Endothelial cell of umbilical vein (primary cell): ENCODE results near the gene EGFL7. TPM values are rescaled to one million over a fixed set of nuclear protein-coding genes. Genes with fewer than 3 reads are reported as not detected.

ENCODE experiments used
- BruUV-seq: library from RNA; stranded (reverse); fragments of 400-500 nt; replicated peaks from 2 replicates; lab custom pipeline; 2021; lab: Mats Ljungman, UMichigan
- CTCF ChIA-PET: fragments of 300-600, 350-600 bp; sonication (Branson Sonifier 250); formaldehyde crosslinking; loops from one replicate; lab custom pipeline; 2021; ENCODE audit warnings: antibody characterized with exemption, inconsistent platforms; lab: Charles Lee
- POLR2A ChIA-PET: fragments of 300-600, 350-600 bp; sonication (Branson Sonifier 250); formaldehyde crosslinking; loops from one replicate; lab custom pipeline; 2021; ENCODE audit warnings: antibody characterized with exemption, inconsistent platforms; lab: Charles Lee
- DNase-seq: peaks from one replicate; pipeline ENCODE4 v3.0.0-alpha.2; 2011; ENCODE audit warnings: low read depth, low spot score
- FAIRE-seq: peaks from 2 replicates; lab custom pipeline; 2011; peaks lifted over from hg19 to GRCh38; lab: Jason Lieb, UNC
- H2AFZ ChIP-seq: 2 replicates; pipeline ENCODE4 v1.6.0; 2012; ENCODE audit warnings: low read depth, low read length, control low read depth, inconsistent platforms
- H3K27ac ChIP-seq: 2 replicates; pipeline ENCODE4 v1.5.1; 2011; ENCODE audit warnings: low read depth, mild to moderate bottlenecking, control low read depth, low read length, moderate library complexity; ENCODE audit not compliant: insufficient read depth
- H3K27me3 ChIP-seq, 2 experiments: 2 replicates each; pipeline versions ENCODE4 v1.6.0 to v1.6.1; 2011; ENCODE audit warnings: low read length in 2 of 2, mixed read lengths in 1 of 2; ENCODE audit not compliant: control insufficient read depth in 2 of 2, insufficient read depth in 2 of 2
- H3K36me3 ChIP-seq, 2 experiments: 2 replicates in 1 of 2; 3 replicates in 1 of 2; pipeline ENCODE4 v1.5.1; 2011; ENCODE audit warnings: low read length in 2 of 2, mild to moderate bottlenecking in 1 of 2, moderate library complexity in 1 of 2; ENCODE audit not compliant: control insufficient read depth in 2 of 2, insufficient read depth in 2 of 2; ENCODE audit errors: extremely low read depth in 1 of 2
- H3K4me1 ChIP-seq: 3 replicates; pipeline ENCODE4 v1.5.1; 2011; ENCODE audit warnings: mild to moderate bottlenecking, low read length; ENCODE audit not compliant: control insufficient read depth, insufficient read depth; ENCODE audit errors: extremely low read depth
- H3K4me2 ChIP-seq: 2 replicates; pipeline ENCODE4 v1.6.1; 2011; ENCODE audit warnings: low read length, control low read depth, mixed read lengths; ENCODE audit not compliant: insufficient read depth
- H3K4me3 ChIP-seq, 3 experiments: fragments of 200-600 bp in 1 of 3; sonication (generic), shearing (Covaris generic) in 1 of 3; replicated peaks in 1 of 3; 2 replicates each; pipeline ENCODE4 v1.5.1; 2011 to 2016; ENCODE audit warnings: control low read depth in 3 of 3, low read length in 3 of 3, mild to moderate bottlenecking in 2 of 3, inconsistent platforms in 1 of 3, low read depth in 1 of 3, moderate library complexity in 1 of 3; ENCODE audit not compliant: insufficient read depth in 1 of 3
- H3K79me2 ChIP-seq: 2 replicates; pipeline ENCODE4 v1.6.0; 2012; ENCODE audit warnings: low read length, inconsistent platforms; ENCODE audit not compliant: control insufficient read depth, insufficient read depth
- H3K9ac ChIP-seq: replicated peaks from 2 replicates; pipeline ENCODE3; 2011; ENCODE audit warnings: low read length, control low read depth; ENCODE audit not compliant: insufficient read depth; ENCODE audit errors: extremely low read depth
- H3K9me1 ChIP-seq: replicated peaks from 3 replicates; pipeline ENCODE4 v1.6.0; 2011; ENCODE audit warnings: mild to moderate bottlenecking, low read length; ENCODE audit not compliant: control insufficient read depth, insufficient read depth; ENCODE audit errors: extremely low read depth
- H3K9me3 ChIP-seq: replicated peaks from 2 replicates; pipeline ENCODE4 v1.5.1; 2012; ENCODE audit warnings: low read length, inconsistent platforms; ENCODE audit not compliant: control insufficient read depth, insufficient read depth
- H4K20me1 ChIP-seq: replicated peaks from 2 replicates; pipeline ENCODE3; 2011; ENCODE audit warnings: mild to moderate bottlenecking, low read length; ENCODE audit not compliant: control insufficient read depth, insufficient read depth; ENCODE audit errors: extremely low read depth
- EZH2 ChIP-seq: IDR thresholded peaks from 2 replicates; pipeline ENCODE4 v1.6.1; 2012; ENCODE audit warnings: borderline replicate concordance, low read depth, mild to moderate bottlenecking, moderate library complexity, low read length, inconsistent platforms; ENCODE audit not compliant: severe bottlenecking
- POLR2A ChIP-seq: IDR thresholded peaks from 2 replicates; pipeline ENCODE4 v1.6.1; 2012; ENCODE audit warnings: low read depth, mild to moderate bottlenecking, control low read depth, low read length
- POLR2AphosphoS5 ChIP-seq: IDR thresholded peaks from 2 replicates; pipeline ENCODE4 v1.6.1; 2012; ENCODE audit warnings: low read depth, mild to moderate bottlenecking, control low read depth, low read length, moderate library complexity; ENCODE audit not compliant: insufficient read depth
- dilution Hi-C: fragments of 300-500 bp; cut with MboI; formaldehyde crosslinking; loops from one replicate; pipeline ENCODE4 v1.15.0; 2019; ENCODE audit warnings: low sequenced_read_pairs; ENCODE audit not compliant: extremely low pct_ligation_motif_present
- intact Hi-C: fragments of 100-400 bp; cut with micrococcal nuclease; formaldehyde crosslinking; loops from one replicate; pipeline ENCODE4 v1.10.0; 2022
- polyA plus RNA-seq, 4 experiments: library from polyadenylated mRNA; depleted of rRNA in 3 of 4; stranded (reverse) in 3 of 4; unstranded in 1 of 4; fragments of >200 nt; gene quantifications; 2 replicates each; pipeline versions ENCODE4 v1.2.1 to v1.2.3, GENCODE V29; 2011 to 2012; ENCODE audit warnings: missing spikeins in 1 of 4
- total RNA-seq: library from RNA; stranded (reverse); gene quantifications from 2 replicates; pipeline ENCODE4 v1.2.3, GENCODE V29; 2021
- TF ChIP-seq, protein P1 (sequence below), 2 donors: IDR thresholded peaks; 1 replicate in 1 of 2; 2 replicates in 1 of 2; pipeline ENCODE4 v1.5.1; 2011; ENCODE audit warnings: low read length in 2 of 2, mild to moderate bottlenecking in 2 of 2, moderate library complexity in 2 of 2, control low read depth in 1 of 2, inconsistent platforms in 1 of 2, low read depth in 1 of 2; ENCODE audit not compliant: insufficient read depth in 1 of 2; ENCODE audit errors: extremely low read depth in 1 of 2

The EGFL7 gene
- total and polyA plus RNA-seq, 2 donors (not counting 3 experiments of a cell fraction or from before 2014, with no cell fraction given), result 1,043 to 1,377 TPM

DNA sequence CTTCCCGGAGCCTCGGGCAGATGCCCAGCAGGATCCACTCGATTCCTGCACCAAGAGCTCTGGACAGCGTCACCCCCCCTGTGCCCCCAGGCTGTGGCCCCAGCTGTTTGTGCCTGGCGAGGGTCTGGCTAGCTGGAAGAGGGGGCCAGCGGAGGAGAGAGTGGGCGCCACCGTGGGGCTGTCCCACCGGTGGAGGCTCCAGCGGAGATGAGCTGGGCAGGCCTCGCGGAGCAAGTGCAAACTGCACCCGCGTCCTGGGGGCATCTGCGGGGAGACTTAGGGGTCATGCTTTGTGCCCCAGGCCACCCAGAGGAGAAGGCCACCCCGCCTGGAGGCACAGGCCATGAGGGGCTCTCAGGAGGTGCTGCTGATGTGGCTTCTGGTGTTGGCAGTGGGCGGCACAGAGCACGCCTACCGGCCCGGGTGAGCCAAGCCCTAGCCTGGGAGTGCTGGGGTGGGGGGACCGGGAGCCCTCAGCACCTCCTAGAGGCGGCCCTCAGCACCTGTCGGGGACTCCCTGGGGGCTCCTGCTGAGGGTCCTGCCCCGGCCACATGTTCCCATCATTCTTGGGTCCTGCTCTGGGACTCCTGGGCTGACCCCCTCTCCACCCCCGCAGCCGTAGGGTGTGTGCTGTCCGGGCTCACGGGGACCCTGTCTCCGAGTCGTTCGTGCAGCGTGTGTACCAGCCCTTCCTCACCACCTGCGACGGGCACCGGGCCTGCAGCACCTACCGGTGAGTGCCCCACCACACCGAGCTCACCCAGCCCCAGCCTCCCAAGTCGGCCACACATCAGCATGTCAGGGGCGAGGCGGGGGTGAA lies 5.4 kb downstream of the EGFL7 start:
- no peaks in the 10 kb centered on the region for H3K9me3 ChIP-seq
- BruUV-seq, result no TSS peak
- dilution Hi-C loops, result no loop called here
- no peak overlapping the region for H2AFZ ChIP-seq
- peaks cover 65% of the 10 kb centered on the region for H3K79me2 ChIP-seq
- peaks cover 39 to 79% of the 10 kb centered on the region in 2 experiments for H3K36me3 ChIP-seq
- H4K20me1 ChIP-seq, result no peaks in the 10 kb centered on the region
- H3K9ac ChIP-seq, result peak overlapping the region; percentile 79
- FAIRE-seq (peak; percentile 62), DNase-seq (peak; percentile 44)
- peak overlapping the region; percentile 54 to 83 (median 65) for H3K4me3 ChIP-seq
- peak overlapping the region; percentile 40 for H3K4me2 ChIP-seq
- no peak for TF ChIP-seq EZH2
- peak; percentile 82 for TF ChIP-seq POLR2AphosphoS5
- peak; percentile 79 for TF ChIP-seq POLR2A
- TF ChIP-seq, protein P1, sequence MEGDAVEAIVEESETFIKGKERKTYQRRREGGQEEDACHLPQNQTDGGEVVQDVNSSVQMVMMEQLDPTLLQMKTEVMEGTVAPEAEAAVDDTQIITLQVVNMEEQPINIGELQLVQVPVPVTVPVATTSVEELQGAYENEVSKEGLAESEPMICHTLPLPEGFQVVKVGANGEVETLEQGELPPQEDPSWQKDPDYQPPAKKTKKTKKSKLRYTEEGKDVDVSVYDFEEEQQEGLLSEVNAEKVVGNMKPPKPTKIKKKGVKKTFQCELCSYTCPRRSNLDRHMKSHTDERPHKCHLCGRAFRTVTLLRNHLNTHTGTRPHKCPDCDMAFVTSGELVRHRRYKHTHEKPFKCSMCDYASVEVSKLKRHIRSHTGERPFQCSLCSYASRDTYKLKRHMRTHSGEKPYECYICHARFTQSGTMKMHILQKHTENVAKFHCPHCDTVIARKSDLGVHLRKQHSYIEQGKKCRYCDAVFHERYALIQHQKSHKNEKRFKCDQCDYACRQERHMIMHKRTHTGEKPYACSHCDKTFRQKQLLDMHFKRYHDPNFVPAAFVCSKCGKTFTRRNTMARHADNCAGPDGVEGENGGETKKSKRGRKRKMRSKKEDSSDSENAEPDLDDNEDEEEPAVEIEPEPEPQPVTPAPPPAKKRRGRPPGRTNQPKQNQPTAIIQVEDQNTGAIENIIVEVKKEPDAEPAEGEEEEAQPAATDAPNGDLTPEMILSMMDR (IDR thresholded peaks at IDR 0.05; ENCODE audit: extremely low read depth in 1 of 2, insufficient read depth in 1 of 2, low read depth in 1 of 2, low read length in 2 of 2), result peak in 1 of 2 donors; percentile 23
- CTCF ChIA-PET, result interaction anchor here (3.4 kb wide), 1 partner anchor 22 kb away, joined by 20 read pairs; no protein-coding TSS in a partner anchor
- H3K9me1 ChIP-seq, result no peaks in the 10 kb centered on the region
- intact Hi-C loops, result no loop called here
- H3K27me3 ChIP-seq, result no peaks in the 10 kb centered on the region
- H3K4me1 ChIP-seq, result peaks cover 15% of the 10 kb centered on the region
- POLR2A ChIA-PET, result interaction anchor here (9.9 kb wide), 1 partner anchor 22 kb away, joined by 161 read pairs; no protein-coding TSS in a partner anchor
- H3K27ac ChIP-seq, result peak overlapping the region; percentile 78
